K562 (cell line): ENCODE data around the gene LAMTOR4. TPM values are rescaled to one million over a fixed set of nuclear protein-coding genes. Genes with fewer than 3 reads are reported as not detected.

Experiments used
- ATAC-seq: fragments of 200-7000 bp; cut with Tn5 transposase; 3 replicates; pipeline ENCODE4 v1.9.1; 2020; ENCODE audit warnings: moderate library complexity
- BruUV-seq: library from RNA; stranded (reverse); fragments of 400-500 nt; replicated peaks from 2 replicates; lab custom pipeline; 2021; lab: Mats Ljungman, UMichigan
- CTCF ChIA-PET: fragments of 300-600 bp; formaldehyde crosslinking; extraction: SDS; loops from one replicate; lab custom pipeline; 2021; ENCODE audit warnings: low intra/inter-chr PET ratio; lab: Yijun Ruan, JAX
- POLR2A ChIA-PET: fragments of 300-600, 350-650 bp; sonication (Branson Sonifier 250); formaldehyde crosslinking; extraction: SDS; loops from one replicate; lab custom pipeline; 2021; ENCODE audit warnings: antibody characterized with exemption, inconsistent platforms; lab: Yijun Ruan, JAX
- DNase-seq, 4 experiments: peaks; one replicate each; pipeline versions ENCODE4 v3.0.0 to v3.0.0-alpha.2; 2011 to 2018; ENCODE audit warnings: low spot score in 3 of 4, mixed read lengths in 3 of 4; ENCODE audit errors: extremely low read depth in 1 of 4
- FAIRE-seq: peaks from 2 replicates; lab custom pipeline; 2011; peaks lifted over from hg19 to GRCh38; lab: Jason Lieb, UNC
- H2AFZ ChIP-seq: 2 replicates; pipeline ENCODE4 v1.6.0; 2011; ENCODE audit warnings: low read depth, low read length, control low read depth, inconsistent platforms
- H3K27ac ChIP-seq: fragments of 200-600 bp; 3 replicates; pipeline ENCODE4 v1.8.0; 2011; ENCODE audit warnings: low read depth, mild to moderate bottlenecking, control low read depth, inconsistent platforms, low read length, moderate library complexity, mixed read lengths; ENCODE audit errors: extremely low read depth
- H3K27me3 ChIP-seq, 2 experiments: fragments of 300-600 bp in 1 of 2; 2 replicates in 1 of 2; 3 replicates in 1 of 2; pipeline versions ENCODE4 v1.6.0 to v1.8.0; 2011; ENCODE audit warnings: inconsistent platforms in 2 of 2, low read length in 2 of 2, mild to moderate bottlenecking in 1 of 2, mixed read lengths in 1 of 2, moderate library complexity in 1 of 2; ENCODE audit not compliant: control insufficient read depth in 2 of 2, insufficient read depth in 2 of 2
- H3K36me3 ChIP-seq: fragments of 300-600 bp; 3 replicates; pipeline ENCODE4 v1.8.0; 2011; ENCODE audit warnings: mild to moderate bottlenecking, low read length, inconsistent platforms; ENCODE audit not compliant: control insufficient read depth, insufficient read depth
- H3K4me1 ChIP-seq, 2 experiments: fragments of 200-600 bp in 1 of 2; replicated peaks in 1 of 2; 2 replicates in 1 of 2; 3 replicates in 1 of 2; pipeline versions ENCODE4 v1.5.1 to v1.8.0; 2011; ENCODE audit warnings: inconsistent platforms in 2 of 2, low read length in 2 of 2, mild to moderate bottlenecking in 1 of 2, mixed read lengths in 1 of 2, moderate library complexity in 1 of 2; ENCODE audit not compliant: control insufficient read depth in 2 of 2, insufficient read depth in 2 of 2
- H3K4me2 ChIP-seq: 2 replicates; pipeline ENCODE4 v1.6.1; 2011; ENCODE audit warnings: low read length, control low read depth, inconsistent platforms, mixed read lengths; ENCODE audit not compliant: insufficient read depth
- H3K4me3 ChIP-seq: fragments of 200-600 bp; sonication (generic), shearing (Covaris generic); 2 replicates; pipeline ENCODE4 v1.5.1; 2016; ENCODE audit warnings: control low read depth, inconsistent platforms
- H3K79me2 ChIP-seq: fragments of 200-600 bp; 3 replicates; pipeline ENCODE4 v1.8.0; 2011; ENCODE audit warnings: low read length, inconsistent platforms; ENCODE audit not compliant: control insufficient read depth, insufficient read depth
- H3K9ac ChIP-seq, 2 experiments: 2 replicates each; pipeline versions ENCODE4 v1.6.0 to v1.6.1; 2011; ENCODE audit warnings: low read depth in 2 of 2, low read length in 2 of 2, control low read depth in 1 of 2, inconsistent platforms in 1 of 2, mild to moderate bottlenecking in 1 of 2, mixed read lengths in 1 of 2; ENCODE audit not compliant: insufficient read depth in 1 of 2
- H3K9me1 ChIP-seq: one replicate; pipeline ENCODE4 v1.6.0; 2011; ENCODE audit warnings: inconsistent platforms, mild to moderate bottlenecking, low read length, moderate library complexity; ENCODE audit not compliant: control insufficient read depth, insufficient read depth
- H3K9me3 ChIP-seq: replicated peaks from 2 replicates; pipeline ENCODE4 v1.5.1; 2011; ENCODE audit warnings: low read depth, low read length, inconsistent platforms; ENCODE audit not compliant: control insufficient read depth, insufficient read depth
- H4K20me1 ChIP-seq: replicated peaks from 2 replicates; pipeline ENCODE4 v1.6.1; 2011; ENCODE audit warnings: low read length, inconsistent platforms, mixed read lengths; ENCODE audit not compliant: control insufficient read depth, insufficient read depth
- CBX1 ChIP-seq: sonication (generic); IDR thresholded peaks from 2 replicates; pipeline ENCODE4 v1.6.1; 2016; ENCODE audit warnings: antibody characterized with exemption, low read depth, mild to moderate bottlenecking
- CREB3L1 ChIP-seq: fragments of 450-650 bp; IDR thresholded peaks from 2 replicates; pipeline ENCODE4 v1.6.1; 2014; ENCODE audit warnings: low read depth, mild to moderate bottlenecking, moderate library complexity, borderline replicate concordance
- CXXC5 ChIP-seq: fragments of 250-450 bp; sonication (Bioruptor Pico); IDR thresholded peaks from 2 replicates; pipeline ENCODE4 v1.8.0; 2022; ENCODE audit warnings: inconsistent platforms, mild to moderate bottlenecking, moderate library complexity
- DPF2 ChIP-seq: fragments of 450-650 bp; IDR thresholded peaks from 2 replicates; pipeline ENCODE4 v1.6.1; 2016
- ESRRB ChIP-seq: fragments of 250-450 bp; sonication (Bioruptor Pico); IDR thresholded peaks from 2 replicates; pipeline ENCODE4 v1.5.0; 2020; ENCODE audit warnings: mild to moderate bottlenecking, moderate library complexity, borderline replicate concordance
- ETV1 ChIP-seq: fragments of 450-650 bp; conservative IDR thresholded peaks from 2 replicates; pipeline ENCODE4 v1.6.1; 2016; ENCODE audit warnings: missing genetic modification characterization, control low read depth, low read depth, missing compliant biosample characterization
- FOSL1 ChIP-seq: fragments of 200-800 bp; sonication (Bioruptor generic); conservative IDR thresholded peaks from 2 replicates; pipeline ENCODE4 v1.6.1; 2016; ENCODE audit warnings: missing genetic modification characterization, missing compliant biosample characterization
- HDGF ChIP-seq: fragments of 450-650 bp; IDR thresholded peaks from 2 replicates; pipeline ENCODE4 v1.6.1; 2016
- KDM1A ChIP-seq, 2 experiments: fragments of 450-650 bp; IDR thresholded peaks; 2 replicates each; pipeline ENCODE4 v1.6.1; 2016; ENCODE audit warnings: mild to moderate bottlenecking in 2 of 2
- MTA3 ChIP-seq: fragments of 450-650 bp; formaldehyde crosslinking; IDR thresholded peaks from 2 replicates; pipeline ENCODE4 v1.6.1; 2017; ENCODE audit warnings: mild to moderate bottlenecking, borderline replicate concordance
- NFIC ChIP-seq: fragments of 450-650 bp; IDR thresholded peaks from 2 replicates; pipeline ENCODE4 v1.6.1; 2017; ENCODE audit warnings: mild to moderate bottlenecking, inconsistent platforms
- RBM14 ChIP-seq: fragments of 200-400 bp; formaldehyde crosslinking; IDR thresholded peaks from 2 replicates; pipeline ENCODE4 v1.6.1; 2018; ENCODE audit warnings: low read depth, mild to moderate bottlenecking, low read length, moderate library complexity, borderline replicate concordance; ENCODE audit not compliant: insufficient read depth
- RBM25 ChIP-seq: fragments of 200-400 bp; formaldehyde crosslinking; IDR thresholded peaks from 2 replicates; pipeline ENCODE4 v1.6.1; 2018; ENCODE audit warnings: low read length, low read depth, moderate library complexity; ENCODE audit not compliant: severe bottlenecking
- SMAD1 ChIP-seq: fragments of 150-350 bp; IDR thresholded peaks from 2 replicates; pipeline ENCODE4 v1.6.1; 2014; ENCODE audit warnings: low read length, low read depth; ENCODE audit not compliant: partially characterized antibody
- SNIP1 ChIP-seq: fragments of 450-650 bp; IDR thresholded peaks from 2 replicates; pipeline ENCODE4 v1.7.1; 2017; ENCODE audit warnings: low read depth, mild to moderate bottlenecking
- VEZF1 ChIP-seq: fragments of 200-800 bp; sonication (Bioruptor generic); IDR thresholded peaks from 2 replicates; pipeline ENCODE4 v1.6.1; 2017; ENCODE audit warnings: missing genetic modification characterization, missing compliant biosample characterization
- ZBTB1 ChIP-seq: sonication (generic); formaldehyde crosslinking; IDR thresholded peaks from 2 replicates; pipeline ENCODE4 v1.8.1; 2023; ENCODE audit warnings: missing genetic modification reagents, low read depth, mild to moderate bottlenecking, borderline replicate concordance
- ZNF121 ChIP-seq: sonication (generic); formaldehyde crosslinking; conservative IDR thresholded peaks from 2 replicates; pipeline ENCODE4 v1.8.0; 2022; ENCODE audit warnings: missing genetic modification reagents
- WGBS: fragments of 100-300 bp; shearing (Covaris generic); methylation state at CpG from one replicate; pipeline ENCODE4 v1.1.6; 2016; ENCODE audit warnings: low coverage, mixed read lengths; ENCODE audit not compliant: insufficient coverage; ENCODE audit errors: missing lambda C conversion rate; 5-methylcytosine and 5-hydroxymethylcytosine counted together
- in situ Hi-C: fragments of 300-500 bp; cut with MboI; formaldehyde crosslinking; loops from 4 replicates; pipeline ENCODE4 v1.15.0; 2018; ENCODE audit warnings: inconsistent platforms, mixed read lengths
- intact Hi-C: fragments of 100-400 bp; cut with micrococcal nuclease; formaldehyde crosslinking; loops from 2 replicates; pipeline ENCODE4 v1.14.2; 2022
- polyA plus RNA-seq, 8 experiments: library from polyadenylated mRNA; depleted of rRNA in 4 of 8; stranded (reverse) in 5 of 8; unstranded in 3 of 8; fragments of >200 nt; fragmentation: Nextera tagmentation in 2 of 8; fragmentation: Illumina TruSeq in 1 of 8; extraction: Ambion mirVana in 2 of 8; extraction: Trizol in 1 of 8; gene quantifications; 2 replicates each; pipeline versions ENCODE4 v1.2.1 to v1.2.3, GENCODE V29; 2011 to 2014; ENCODE audit warnings: inconsistent platforms in 1 of 8, missing spikeins in 1 of 8
- total RNA-seq, 7 experiments: library from RNA; depleted of rRNA in 6 of 7; stranded (reverse); fragments of >200 nt in 6 of 7; fragmentation: Illumina TruSeq in 2 of 7; extraction: Trizol in 2 of 7; gene quantifications; 2 replicates each; pipeline versions ENCODE4 v1.2.1 to v1.2.3, GENCODE V29; 2011 to 2021; ENCODE audit warnings: low replicate concordance in 1 of 7
- TF ChIP-seq, protein P1 (sequence below): fragments of 250-450 bp; sonication (Bioruptor Pico); IDR thresholded peaks from 2 replicates; pipeline ENCODE4 v1.8.0; 2022; ENCODE audit warnings: inconsistent platforms

The LAMTOR4 gene
- total and polyA plus RNA-seq, 9 of the 15 experiments (the other 6 are each of a cell fraction or from before 2014, with no cell fraction given): 79.6 to 314 (median 195) TPM

GRCh38 chr7:100147278-100147677, 1.4 kb upstream of the LAMTOR4 start:
- no peak overlapping the region for H3K4me2 ChIP-seq
- no peaks in the 10 kb centered on the region for H3K9me1 ChIP-seq
- CTCF ChIA-PET: interaction anchor here (0.6 kb wide), 1 partner anchor 11 kb away, joined by 5 read pairs; the partner anchor contains the start of gene TRAPPC14
- intact Hi-C loops (no loop called here), in situ Hi-C loops (no loop called here)
- peak overlapping the region; percentile 98 for H2AFZ ChIP-seq
- H3K4me3 ChIP-seq: no peak overlapping the region
- no peaks in the 10 kb centered on the region for H3K27me3 ChIP-seq
- ATAC-seq (no peak), FAIRE-seq (no peak), DNase-seq (no peak)
- H3K79me2 ChIP-seq: peaks cover 18% of the 10 kb centered on the region
- whole genome bisulfite sequencing: 88% methylated on average over 2 of the region's 2 CpGs
- H3K27ac ChIP-seq: no peak overlapping the region
- no peak overlapping the region for H3K9ac ChIP-seq
- H3K9me3 ChIP-seq: no peaks in the 10 kb centered on the region
- H4K20me1 ChIP-seq: no peaks in the 10 kb centered on the region
- TF ChIP-seq, protein P1, sequence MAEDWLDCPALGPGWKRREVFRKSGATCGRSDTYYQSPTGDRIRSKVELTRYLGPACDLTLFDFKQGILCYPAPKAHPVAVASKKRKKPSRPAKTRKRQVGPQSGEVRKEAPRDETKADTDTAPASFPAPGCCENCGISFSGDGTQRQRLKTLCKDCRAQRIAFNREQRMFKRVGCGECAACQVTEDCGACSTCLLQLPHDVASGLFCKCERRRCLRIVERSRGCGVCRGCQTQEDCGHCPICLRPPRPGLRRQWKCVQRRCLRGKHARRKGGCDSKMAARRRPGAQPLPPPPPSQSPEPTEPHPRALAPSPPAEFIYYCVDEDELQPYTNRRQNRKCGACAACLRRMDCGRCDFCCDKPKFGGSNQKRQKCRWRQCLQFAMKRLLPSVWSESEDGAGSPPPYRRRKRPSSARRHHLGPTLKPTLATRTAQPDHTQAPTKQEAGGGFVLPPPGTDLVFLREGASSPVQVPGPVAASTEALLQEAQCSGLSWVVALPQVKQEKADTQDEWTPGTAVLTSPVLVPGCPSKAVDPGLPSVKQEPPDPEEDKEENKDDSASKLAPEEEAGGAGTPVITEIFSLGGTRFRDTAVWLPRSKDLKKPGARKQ (CRISPR knock-in tag): no peak
- TF ChIP-seq ETV1 (tag) (no peak), SMAD1 (no peak), CXXC5 (CRISPR knock-in tag) (no peak), DPF2 (no peak), HDGF (no peak), ESRRB (CRISPR knock-in tag) (no peak), ZBTB1 (CRISPR knock-in tag) (no peak), NFIC (no peak), RBM25 (peak; percentile 35), RBM14 (no peak), CREB3L1 (no peak), CBX1 (no peak), ZNF121 (CRISPR knock-in tag) (peak; percentile 64), SNIP1 (no peak), KDM1A (IDR thresholded peaks at IDR 0.05) (0 out of 4 replicates have a peak, but pooled peaks of 1 of the 2 experiments have one; percentile 19), MTA3 (no peak), VEZF1 (no peak), FOSL1 (tag) (no peak)
- no TSS peak for BruUV-seq
- POLR2A ChIA-PET: no interaction called here
- H3K36me3 ChIP-seq: peaks cover 16% of the 10 kb centered on the region; the same call in 2 of the 3 replicates
- H3K4me1 ChIP-seq: peaks cover 9 to 30% of the 10 kb centered on the region in 2 experiments; a peak in 4 of 5 replicates
